ENCODE results near the gene COMP.

COMP gene

DNA sequence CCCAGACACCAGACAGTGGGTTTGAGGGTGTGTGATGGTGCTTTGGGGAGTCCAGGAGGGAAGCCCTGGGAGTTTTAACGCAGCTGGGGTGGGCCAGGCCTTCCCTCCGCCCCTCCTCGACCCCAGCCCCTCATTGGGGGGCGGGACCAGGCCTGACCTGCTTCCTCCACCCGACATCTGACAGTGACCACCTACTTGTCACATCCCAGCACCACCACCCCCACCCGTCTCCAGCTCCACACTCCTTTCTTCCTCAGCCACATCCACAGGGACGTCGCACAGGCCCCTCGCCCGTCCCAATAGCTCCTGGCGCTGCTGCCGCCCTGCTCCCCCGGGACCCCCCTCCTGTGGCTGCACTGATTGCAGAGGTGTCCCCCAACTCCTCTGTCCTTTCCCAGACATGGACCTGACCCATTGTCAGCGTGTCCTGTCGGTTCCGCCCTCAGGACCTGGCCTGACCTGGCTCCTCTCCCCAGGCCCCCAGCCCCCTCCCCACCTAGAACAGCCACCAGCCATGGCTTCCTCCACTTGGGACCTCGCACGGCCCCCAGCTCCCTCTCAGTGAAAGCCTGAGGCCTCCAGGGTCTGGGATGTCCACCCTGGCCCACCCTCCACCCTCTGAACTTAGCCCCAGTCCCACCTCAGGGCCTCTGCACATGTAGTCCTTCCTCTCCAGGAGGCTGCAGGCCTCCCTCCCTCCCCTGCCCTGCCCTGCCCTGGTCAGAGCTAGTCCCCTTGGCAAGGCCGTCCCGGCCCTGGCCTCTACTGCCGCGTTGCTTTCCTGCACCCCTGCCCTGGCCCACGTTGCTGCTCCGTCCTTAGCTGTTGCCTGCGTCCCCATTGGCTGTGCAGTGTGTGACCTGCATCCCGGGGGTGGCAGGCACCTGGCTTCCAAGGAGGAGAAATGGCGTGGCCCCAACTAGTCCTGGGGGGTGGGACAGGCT, 30.4 kb downstream of the COMP start:
- DNase-seq (ENCODE audit: insufficient read length, low spot score) = no peak
- no peak for FAIRE-seq
- no peak for TF ChIP-seq CTCF (IDR thresholded peaks at IDR 0.05; ENCODE audit: insufficient read depth, missing control alignments)

- DNase-seq (ENCODE audit: insufficient read length, low spot score) = no peak
- TF ChIP-seq CTCF (IDR thresholded peaks at IDR 0.05; ENCODE audit: insufficient read depth, missing control alignments) = no peak
- no peak for FAIRE-seq
Observed at GRCh38 chr19:18759995-18760426, 31.1 kb downstream of the COMP start.

DNA sequence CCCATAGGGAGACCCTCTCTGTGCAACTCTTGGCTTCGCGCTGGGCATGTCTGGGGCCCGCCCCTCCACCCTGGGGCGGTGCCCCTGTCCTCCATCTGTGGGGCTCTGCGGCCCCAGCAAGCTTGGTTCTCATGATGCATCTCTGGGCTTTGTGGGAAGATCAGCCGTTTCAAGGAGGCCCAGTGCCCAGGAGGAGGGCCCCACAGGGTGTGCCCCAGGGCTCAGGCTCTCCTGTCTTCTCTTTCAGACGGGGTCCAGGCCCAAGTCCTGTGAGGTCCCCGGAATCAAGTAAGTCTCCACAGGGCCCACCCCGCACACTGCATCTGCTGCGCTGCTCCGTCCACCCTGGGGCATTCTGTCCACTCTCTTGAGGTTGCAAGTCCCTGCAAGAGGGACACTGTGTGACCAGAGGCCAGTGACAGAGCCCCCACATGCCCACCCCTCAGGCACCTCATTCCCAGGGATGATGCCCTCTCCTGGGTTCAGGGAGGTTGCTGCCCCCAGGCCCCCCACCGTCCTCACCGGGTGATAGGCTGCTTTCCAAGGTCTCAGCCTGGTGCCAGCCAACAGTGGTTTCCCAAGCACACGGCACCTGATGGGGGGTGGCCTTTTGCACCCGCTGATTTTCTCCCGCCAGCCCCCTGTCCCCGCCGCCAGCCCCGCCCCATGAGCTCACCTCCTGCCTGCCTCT, 31.7 kb downstream of the COMP start:
- FAIRE-seq (no peak), DNase-seq (ENCODE audit: insufficient read length, low spot score) (no peak)
- no peak for TF ChIP-seq CTCF (IDR thresholded peaks at IDR 0.05; ENCODE audit: insufficient read depth, missing control alignments)

GRCh38 chr19:18756896-18757295, 34.2 kb downstream of the COMP start:
- FAIRE-seq (no peak), DNase-seq (ENCODE audit: insufficient read length, low spot score) (no peak)
- TF ChIP-seq CTCF (IDR thresholded peaks at IDR 0.05; ENCODE audit: insufficient read depth, missing control alignments) = no peak

DNA sequence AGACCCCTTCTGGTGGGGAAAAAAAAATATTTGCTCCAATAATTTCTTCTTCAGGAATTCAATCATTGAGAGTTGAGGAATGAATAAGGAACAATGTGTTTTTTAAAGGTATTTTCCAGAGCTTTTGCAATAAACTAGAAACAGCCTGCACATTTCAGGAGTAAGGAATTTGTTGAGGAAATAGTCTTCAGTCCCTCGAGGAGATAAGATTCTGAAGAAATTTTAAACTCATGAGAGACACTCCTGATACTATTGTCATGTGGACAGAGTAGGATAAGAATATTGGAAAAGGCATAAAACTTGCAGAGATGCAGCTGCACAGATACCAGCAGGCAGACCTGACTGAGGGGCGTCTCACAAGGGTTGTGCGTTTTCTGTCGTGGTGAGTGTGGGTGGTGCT, 36.6 kb downstream of the COMP start:
- TF ChIP-seq CTCF (IDR thresholded peaks at IDR 0.05; ENCODE audit: insufficient read depth, missing control alignments) = no peak
- FAIRE-seq (no peak), DNase-seq (ENCODE audit: insufficient read length, low spot score) (no peak)

DNA sequence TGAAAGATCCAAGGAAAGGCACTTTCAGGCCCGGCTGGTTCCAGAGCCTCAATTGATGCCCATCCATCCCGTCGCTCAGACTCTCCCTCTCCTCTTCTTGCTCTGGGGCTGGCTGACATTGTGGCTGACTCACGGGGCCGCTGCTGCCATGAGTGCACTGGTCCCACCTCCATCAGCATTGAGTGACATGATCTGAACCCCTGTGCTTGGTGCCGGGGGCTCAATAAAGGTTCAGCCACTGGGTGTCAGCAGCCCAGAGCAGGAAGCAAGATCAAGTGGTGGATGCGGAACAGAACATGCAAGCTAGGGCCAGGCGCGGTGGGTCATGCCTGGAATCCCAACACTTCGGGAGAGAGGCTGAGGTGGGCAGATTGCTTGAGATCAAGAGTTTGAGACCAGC, 39.5 kb downstream of the COMP start:
- TF ChIP-seq CTCF (IDR thresholded peaks at IDR 0.05; ENCODE audit: insufficient read depth, missing control alignments) = no peak
- DNase-seq (ENCODE audit: insufficient read length, low spot score) = no peak
- FAIRE-seq = no peak

Measured in D721Med (cell line).